GM18907 (cell line): ENCODE data around the gene SMAGP.

Source experiments
- ATAC-seq: cut with Tn5 transposase; IDR thresholded peaks from one replicate; pipeline ENCODE4 v1.9.1; 2021; ENCODE audit warnings: mild to moderate bottlenecking, moderate library complexity; ENCODE audit not compliant: unreplicated experiment

Gene SMAGP

DNA sequence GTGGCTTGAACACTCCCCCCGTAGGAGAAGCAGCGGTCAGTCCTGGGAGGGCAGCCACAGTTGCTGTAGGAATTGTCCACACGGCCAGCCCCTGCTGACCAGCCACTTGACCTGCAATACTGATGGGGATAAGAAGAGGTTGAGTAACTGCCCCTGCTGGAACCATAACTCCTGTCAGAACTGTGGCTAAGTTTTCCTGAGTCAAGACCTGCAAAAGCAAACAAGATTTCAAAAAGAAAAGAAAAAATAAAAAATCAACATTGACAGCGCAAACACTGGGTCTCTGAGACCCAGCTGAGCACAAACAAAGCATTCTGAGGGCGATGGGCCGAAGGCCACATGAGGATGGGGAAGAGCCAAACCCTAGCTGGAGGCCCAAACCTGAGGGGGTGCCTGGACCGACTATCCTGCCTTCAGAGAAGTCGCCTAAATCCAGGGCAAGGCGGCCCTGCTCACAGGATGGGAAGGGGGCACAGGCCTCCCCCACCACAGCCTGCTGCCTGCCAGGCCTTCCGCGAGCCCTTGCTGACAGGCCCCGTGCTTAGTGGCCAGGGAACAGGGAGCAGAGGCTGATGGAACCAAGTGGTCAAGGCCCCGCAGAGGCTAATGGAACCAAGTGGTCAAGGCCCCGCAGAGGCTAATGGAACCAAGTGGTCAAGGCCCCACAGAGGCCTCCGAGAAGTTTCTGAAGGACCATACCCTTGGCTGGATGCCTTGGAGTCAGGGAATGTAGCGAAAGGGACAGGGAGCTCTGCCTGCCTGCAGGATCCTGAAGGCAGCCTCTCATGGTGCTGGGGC lies 71.4 kb downstream of the SMAGP start:
- ATAC-seq = no peak

- ATAC-seq = no peak
Observed at GRCh38 chr12:51197736-51198567, 72.3 kb downstream of the SMAGP start.

DNA sequence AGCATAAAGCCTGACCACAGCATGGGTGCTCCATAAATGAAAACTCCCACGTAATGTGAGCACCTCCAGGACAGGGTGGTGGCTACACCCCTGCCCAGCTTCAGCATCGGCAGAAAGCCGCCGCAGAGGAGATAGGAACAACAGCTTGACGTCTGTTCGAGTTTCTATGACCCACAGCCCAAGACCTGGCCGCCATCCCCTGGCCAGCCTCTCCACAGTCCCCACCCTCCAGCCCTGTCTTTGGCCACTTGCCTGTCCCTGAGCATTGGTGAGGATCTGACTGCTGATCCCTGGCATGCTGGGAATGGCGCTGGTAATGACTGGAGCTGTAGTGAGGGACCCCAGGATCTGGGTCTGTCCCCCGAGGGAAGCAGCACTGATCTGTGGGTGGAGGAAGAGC lies 73.7 kb downstream of the SMAGP start:
- no peak for ATAC-seq

- no peak for ATAC-seq
Observed at GRCh38 chr12:51195841-51196240, 74.4 kb downstream of the SMAGP start.
